K562 (cell line): ENCODE measurements around the gene GRIN2D. TPM values are rescaled to one million over a fixed set of nuclear protein-coding genes. Genes with fewer than 3 reads are reported as not detected.
A peak's percentile ranks its signal among the peaks of the same experiment; 100 is the strongest.

Experiments
- BRCA1 ChIP-seq, 2 experiments: fragments of 450-650 bp in 1 of 2; sonication (generic) in 1 of 2; formaldehyde crosslinking in 1 of 2; IDR thresholded peaks; 2 replicates each; pipeline versions ENCODE4 v1.5.0 to v1.6.1; 2017 to 2020; ENCODE audit warnings: mild to moderate bottlenecking in 1 of 2, missing genetic modification reagents in 1 of 2
- BRF2 ChIP-seq: IDR thresholded peaks from 3 replicates; pipeline ENCODE4 v1.6.1; 2011; ENCODE audit warnings: borderline replicate concordance, mild to moderate bottlenecking; ENCODE audit not compliant: insufficient read length, insufficient read depth
- ETS1 ChIP-seq: conservative IDR thresholded peaks from 2 replicates; pipeline ENCODE4 v1.6.1; 2011; ENCODE audit warnings: low read depth, mild to moderate bottlenecking, low read length; ENCODE audit not compliant: control insufficient read depth
- FOS ChIP-seq: IDR thresholded peaks from 3 replicates; pipeline ENCODE4 v1.6.1; 2011; ENCODE audit not compliant: insufficient read length; ENCODE audit errors: extremely low read depth
- MLX ChIP-seq, 2 experiments: fragments of 450-650 bp in 1 of 2; sonication (generic) in 1 of 2; formaldehyde crosslinking; conservative IDR thresholded peaks; 2 replicates each; pipeline versions ENCODE4 v1.4.0 to v1.8.1; 2020 to 2022; ENCODE audit warnings: mild to moderate bottlenecking in 1 of 2, missing genetic modification reagents in 1 of 2
- POLR2B ChIP-seq: fragments of 450-650 bp; IDR thresholded peaks from 2 replicates; pipeline ENCODE4 v1.6.1; 2018; ENCODE audit warnings: low read depth; ENCODE audit not compliant: partially characterized antibody
- POLR3G ChIP-seq: IDR thresholded peaks from 2 replicates; pipeline ENCODE4 v1.6.1; 2011; ENCODE audit not compliant: insufficient read length, insufficient replicate concordance; ENCODE audit errors: extremely low read depth
- SAFB2 ChIP-seq: fragments of 200-400 bp; formaldehyde crosslinking; IDR thresholded peaks from 2 replicates; pipeline ENCODE4 v1.6.1; 2018; ENCODE audit warnings: borderline replicate concordance, low read length, low read depth, moderate library complexity; ENCODE audit not compliant: severe bottlenecking
- SP2 ChIP-seq: IDR thresholded peaks from 2 replicates; pipeline ENCODE4 v1.6.1; 2011; ENCODE audit warnings: mild to moderate bottlenecking, low read depth, low read length, moderate library complexity; ENCODE audit not compliant: poor library complexity, severe bottlenecking; ENCODE audit errors: extremely low read depth
- TBP ChIP-seq: optimal IDR thresholded peaks from 2 replicates; pipeline ENCODE3; 2011; ENCODE audit warnings: low read depth, low read length, improper control_type of control experiment
- ZKSCAN3 ChIP-seq: fragments of 250-450 bp; sonication (Bioruptor Pico); IDR thresholded peaks from 2 replicates; pipeline ENCODE4 v1.4.0; 2020
- ZNF280A ChIP-seq: fragments of 450-650 bp; IDR thresholded peaks from 2 replicates; pipeline ENCODE4 v1.6.1; 2018; ENCODE audit warnings: mild to moderate bottlenecking, low read depth; ENCODE audit not compliant: partially characterized antibody
- ZNF717 ChIP-seq: fragments of 250-450 bp; sonication (Bioruptor Pico); IDR thresholded peaks from 2 replicates; pipeline ENCODE4 v1.5.0; 2021
- polyA plus RNA-seq, 8 experiments: library from polyadenylated mRNA; depleted of rRNA in 4 of 8; stranded (reverse) in 5 of 8; unstranded in 3 of 8; fragments of >200 nt; fragmentation: Nextera tagmentation in 2 of 8; fragmentation: Illumina TruSeq in 1 of 8; extraction: Ambion mirVana in 2 of 8; extraction: Trizol in 1 of 8; gene quantifications; 2 replicates each; pipeline versions ENCODE4 v1.2.1 to v1.2.3, GENCODE V29; 2011 to 2014; ENCODE audit warnings: inconsistent platforms in 1 of 8, missing spikeins in 1 of 8
- total RNA-seq, 7 experiments: library from RNA; depleted of rRNA in 6 of 7; stranded (reverse); fragments of >200 nt in 6 of 7; fragmentation: Illumina TruSeq in 2 of 7; extraction: Trizol in 2 of 7; gene quantifications; 2 replicates each; pipeline versions ENCODE4 v1.2.1 to v1.2.3, GENCODE V29; 2011 to 2021; ENCODE audit warnings: low replicate concordance in 1 of 7

Gene GRIN2D
- total and polyA plus RNA-seq, 9 of the 15 experiments (the other 6 are each of a cell fraction or from before 2014, with no cell fraction given), result 0.32 to 31.5 (median 1.8) TPM

- TF ChIP-seq BRF2, result no peak
- no peak for TF ChIP-seq MLX (CRISPR knock-in tag; conservative IDR thresholded peaks at IDR 0.05)
- TF ChIP-seq ZKSCAN3 (CRISPR knock-in tag), result no peak
- 0 out of 2 replicates have a peak, but pooled peaks have one; percentile 49 for TF ChIP-seq ETS1
- no peak for TF ChIP-seq BRCA1 (IDR thresholded peaks at IDR 0.05)
- no peak for TF ChIP-seq BRCA1 (CRISPR knock-in tag; IDR thresholded peaks at IDR 0.05)
- no peak for TF ChIP-seq SAFB2
- TF ChIP-seq TBP, result peak; percentile 41
- peak; percentile 94 for TF ChIP-seq POLR2B
- no peak for TF ChIP-seq ZNF717 (CRISPR knock-in tag)
- no peak for TF ChIP-seq ZNF280A
- peak; percentile 45 for TF ChIP-seq SP2
- TF ChIP-seq FOS, result peak; percentile 73
- no peak for TF ChIP-seq POLR3G
Measured at GRCh38 chr19:48363810-48364597, 29.5 kb upstream of the GRIN2D start, which contains the start of the genes SYNGR4 and TMEM143 (continued).
